Glomerular visceral epithelial cell (primary cell): ENCODE measurements around the gene ACP2.

ENCODE experiments used
- DNase-seq: peaks from one replicate; pipeline ENCODE4 v3.0.0-alpha.2; 2016; ENCODE audit errors: extremely low spot score

The ACP2 gene, protein sequence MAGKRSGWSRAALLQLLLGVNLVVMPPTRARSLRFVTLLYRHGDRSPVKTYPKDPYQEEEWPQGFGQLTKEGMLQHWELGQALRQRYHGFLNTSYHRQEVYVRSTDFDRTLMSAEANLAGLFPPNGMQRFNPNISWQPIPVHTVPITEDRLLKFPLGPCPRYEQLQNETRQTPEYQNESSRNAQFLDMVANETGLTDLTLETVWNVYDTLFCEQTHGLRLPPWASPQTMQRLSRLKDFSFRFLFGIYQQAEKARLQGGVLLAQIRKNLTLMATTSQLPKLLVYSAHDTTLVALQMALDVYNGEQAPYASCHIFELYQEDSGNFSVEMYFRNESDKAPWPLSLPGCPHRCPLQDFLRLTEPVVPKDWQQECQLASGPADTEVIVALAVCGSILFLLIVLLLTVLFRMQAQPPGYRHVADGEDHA

DNA sequence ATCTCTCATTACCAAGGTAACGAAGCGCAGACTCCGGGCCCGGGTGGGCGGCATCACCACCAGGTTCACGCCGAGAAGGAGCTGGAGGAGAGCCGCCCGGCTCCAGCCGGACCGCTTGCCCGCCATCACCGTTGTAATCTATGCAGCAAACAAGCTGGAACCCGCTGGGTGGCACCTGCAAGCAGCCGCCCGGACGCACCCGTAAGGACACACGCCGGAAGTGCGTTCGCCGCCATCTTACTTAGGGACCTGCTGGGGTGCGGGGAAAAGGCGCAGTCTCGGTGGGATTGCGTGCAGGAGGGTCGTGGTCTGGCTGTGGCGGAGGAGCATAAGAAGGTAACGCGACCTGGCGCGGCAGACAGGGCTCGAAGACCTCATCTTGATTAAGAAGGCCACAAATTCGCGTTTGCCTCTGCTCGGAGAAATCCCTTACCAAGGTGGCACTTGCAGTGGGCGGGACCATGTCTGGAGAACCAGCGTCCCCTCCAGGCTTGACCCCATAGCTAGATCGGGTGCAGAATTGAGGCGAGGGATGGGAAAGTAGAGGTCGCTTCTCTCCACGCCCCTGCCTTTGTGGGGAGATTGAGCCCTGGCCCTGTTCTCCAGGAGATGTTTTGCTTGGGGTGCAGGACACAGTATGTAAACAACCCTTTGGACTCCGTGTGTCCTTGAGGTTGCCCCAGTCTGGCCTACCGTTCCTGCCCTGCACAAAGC lies at the start of gene ACP2:
Gene ACP2, minus strand, starts transcription at position 151 of the 714 bp plus-strand sequence. Its CDS starts 25 bp downstream, at position 126.
- DNase-seq, result peak; percentile 87

DNA sequence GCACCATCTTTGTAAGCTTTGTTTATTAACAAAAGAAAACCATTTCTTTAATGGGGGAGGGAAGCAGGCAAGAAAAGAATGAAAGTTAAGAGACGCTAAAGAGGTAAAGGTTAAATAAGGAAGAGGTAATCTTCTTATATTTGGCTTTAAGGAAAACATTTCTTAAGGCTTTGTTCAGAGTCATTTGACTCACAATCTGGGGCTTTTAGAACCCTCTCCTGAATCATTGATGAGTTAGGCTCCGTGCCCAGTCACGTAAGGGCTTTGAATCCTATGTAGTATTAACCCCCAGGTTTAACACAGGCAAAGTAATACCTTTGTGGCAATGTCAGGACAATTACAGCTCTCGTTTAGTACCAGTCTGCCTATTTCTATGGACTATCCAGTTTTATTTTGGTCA lies 47.4 kb upstream of the ACP2 start:
- no peak for DNase-seq

DNA sequence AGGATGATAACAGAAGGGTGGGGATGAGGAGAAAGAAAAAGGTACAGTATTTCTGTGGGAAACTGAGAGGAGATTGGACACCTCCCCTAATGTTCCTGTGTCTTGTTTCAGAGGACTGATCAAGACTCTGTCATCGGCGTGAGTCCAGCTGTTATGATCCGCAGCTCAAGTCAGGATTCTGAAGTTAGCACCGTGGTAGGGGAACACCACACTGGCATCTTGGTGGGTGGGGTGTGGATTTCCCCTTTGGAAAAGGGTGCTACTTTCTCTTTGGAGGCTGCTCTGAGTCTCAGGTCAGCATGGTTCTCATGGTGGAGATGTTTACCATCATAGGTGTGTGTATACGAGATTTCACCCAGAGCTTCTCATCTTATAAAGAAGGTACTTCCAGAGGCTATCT lies 46.8 kb upstream of the ACP2 start:
- DNase-seq, result no peak

DNA sequence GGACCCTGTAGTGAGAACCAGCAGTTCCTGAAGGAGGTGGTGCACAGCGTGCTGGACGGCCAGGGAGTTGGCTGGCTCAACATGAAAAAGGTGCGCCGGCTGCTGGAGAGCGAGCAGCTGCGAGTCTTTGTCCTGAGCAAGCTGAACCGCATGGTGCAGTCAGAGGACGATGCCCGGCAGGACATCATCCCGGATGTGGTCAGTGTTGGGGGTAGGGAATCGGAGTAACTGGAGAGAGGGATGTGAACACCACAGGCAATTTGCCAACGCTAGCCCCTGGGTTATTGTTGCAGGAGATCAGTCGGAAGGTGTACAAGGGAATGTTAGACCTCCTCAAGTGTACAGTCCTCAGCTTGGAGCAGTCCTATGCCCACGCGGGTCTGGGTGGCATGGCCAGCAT lies 41.2 kb upstream of the ACP2 start:
- DNase-seq, result no peak

DNA sequence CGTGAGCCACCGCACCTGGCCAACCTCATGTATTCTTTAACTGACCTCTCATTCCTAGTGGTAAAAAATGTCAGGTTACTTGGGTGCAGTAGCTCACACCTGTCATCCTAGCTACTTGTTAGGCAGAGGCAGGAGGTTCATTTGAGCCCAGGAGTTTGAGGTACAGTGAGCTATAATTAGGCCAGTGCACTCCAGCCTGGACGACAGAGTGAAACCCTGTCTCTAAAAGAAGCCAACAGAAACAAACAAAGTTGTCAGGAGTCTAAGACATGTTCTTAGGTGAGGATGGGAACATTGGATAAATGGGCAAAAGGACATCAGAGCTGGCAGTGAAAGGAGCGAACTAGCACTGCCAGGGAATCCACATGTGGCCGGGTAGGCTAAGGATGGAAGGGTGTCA lies 39.5 kb upstream of the ACP2 start:
- DNase-seq, result no peak

DNA sequence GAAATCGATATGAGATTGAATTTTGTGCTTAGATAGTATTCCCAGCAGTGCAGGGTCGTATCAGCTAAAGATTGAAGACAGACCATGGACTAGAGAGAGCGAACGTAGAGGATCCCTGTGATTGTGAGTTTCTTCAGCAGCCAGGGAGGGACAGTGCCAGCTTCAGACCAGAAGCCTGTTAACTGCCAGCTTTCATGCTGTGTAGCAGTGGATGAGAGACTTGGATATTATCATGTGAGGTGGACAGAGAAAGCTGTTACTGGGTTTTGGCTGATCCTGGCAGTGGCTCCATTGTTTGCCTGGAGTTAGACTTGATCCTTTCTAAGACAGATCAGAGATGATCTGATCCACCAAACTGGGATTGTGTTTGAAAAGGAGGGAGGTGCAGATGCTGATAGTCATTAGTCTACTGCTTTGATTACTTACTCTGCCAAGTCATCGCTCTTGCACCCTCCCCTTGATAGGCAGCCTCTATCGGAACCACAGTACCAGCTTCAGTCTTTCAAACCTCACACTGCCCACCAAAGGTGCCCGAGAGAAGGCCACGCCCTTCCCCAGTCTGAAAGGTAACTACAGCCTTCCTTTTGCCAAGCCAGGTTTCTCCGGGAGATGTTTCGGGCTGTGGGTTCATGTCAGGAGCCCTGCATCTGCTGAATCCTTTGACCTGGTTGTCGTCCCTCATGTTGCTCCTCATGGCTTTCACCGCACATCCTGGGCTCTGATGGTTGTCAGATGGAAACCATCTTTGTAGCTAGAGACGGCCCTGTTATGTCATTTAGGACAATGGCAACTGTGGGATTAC lies 37.6 kb upstream of the ACP2 start:
- DNase-seq, result no peak

DNA sequence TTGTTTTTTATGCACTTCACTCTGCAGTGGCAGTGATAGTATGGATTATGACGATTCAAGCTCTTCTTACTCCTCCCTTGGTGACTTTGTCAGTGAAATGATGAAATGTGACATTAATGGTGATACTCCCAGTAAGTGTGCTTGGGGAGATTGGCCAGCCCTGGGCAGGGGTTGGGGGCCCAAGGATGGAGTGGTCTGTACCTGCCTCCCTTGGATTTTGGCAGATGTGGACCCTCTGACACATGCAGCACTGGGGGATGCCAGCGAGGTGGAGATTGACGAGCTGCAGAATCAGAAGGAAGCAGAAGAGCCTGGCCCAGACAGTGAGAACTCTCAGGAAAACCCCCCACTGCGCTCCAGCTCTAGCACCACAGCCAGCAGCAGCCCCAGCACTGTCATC lies 35.5 kb upstream of the ACP2 start:
- no peak for DNase-seq

DNA sequence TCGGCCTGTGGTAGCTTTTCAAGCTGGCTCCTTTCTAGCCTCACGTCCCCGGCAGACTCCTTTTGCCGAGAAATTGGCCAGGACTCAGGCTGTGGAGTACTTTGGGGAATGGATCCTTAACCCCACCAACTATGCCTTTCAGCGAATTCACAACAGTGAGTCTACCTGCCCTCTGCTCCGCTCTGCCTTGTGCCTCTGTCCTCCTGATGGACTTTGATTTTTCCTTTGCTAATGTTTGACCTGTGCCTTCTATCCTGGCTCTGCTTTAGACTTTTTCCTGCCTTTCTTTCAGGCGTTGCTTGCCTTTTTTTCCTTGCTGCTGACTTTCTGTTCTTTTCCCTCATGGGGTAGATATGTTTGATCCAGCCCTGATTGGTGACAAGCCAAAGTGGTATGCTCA lies 33.8 kb upstream of the ACP2 start:
- no peak for DNase-seq

DNA sequence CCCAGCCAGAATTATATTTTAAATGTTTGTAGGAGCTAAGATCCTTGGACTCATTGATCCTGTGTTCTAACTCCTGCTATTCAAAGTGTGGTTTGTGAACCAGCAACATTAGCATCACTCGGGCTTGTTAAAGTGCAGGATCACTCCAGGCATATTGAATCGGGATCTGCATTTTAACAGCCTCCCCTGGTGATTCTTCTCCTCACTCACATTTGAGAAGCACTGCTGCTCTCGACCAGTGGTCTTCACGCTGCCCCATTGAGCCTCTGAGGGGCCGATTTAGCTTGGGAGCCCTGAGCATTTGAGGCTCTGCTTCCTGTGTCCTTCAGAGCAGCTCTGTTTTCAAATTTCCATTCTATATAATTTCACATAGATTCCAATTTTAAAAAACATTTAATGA lies 32.2 kb upstream of the ACP2 start:
- no peak for DNase-seq

DNA sequence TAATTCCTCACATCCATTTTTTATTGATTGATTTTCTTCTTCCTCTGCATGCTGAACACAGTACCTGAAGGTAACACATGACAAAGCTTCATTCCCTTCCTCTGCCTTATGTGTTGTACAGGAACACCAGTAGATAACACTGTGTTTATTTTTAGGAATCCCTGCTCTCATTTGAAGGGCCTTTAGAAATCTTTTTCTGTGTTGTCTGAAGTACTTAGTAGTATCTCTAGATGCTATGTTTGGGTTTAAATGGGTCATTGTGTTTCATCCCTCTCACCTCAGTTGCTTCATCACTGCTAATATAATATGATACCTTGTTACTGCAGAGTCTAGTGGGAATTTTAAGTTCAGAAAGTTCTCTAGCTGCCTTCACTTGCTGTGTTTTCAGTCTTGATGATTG lies 31.5 kb upstream of the ACP2 start:
- DNase-seq, result no peak

DNA sequence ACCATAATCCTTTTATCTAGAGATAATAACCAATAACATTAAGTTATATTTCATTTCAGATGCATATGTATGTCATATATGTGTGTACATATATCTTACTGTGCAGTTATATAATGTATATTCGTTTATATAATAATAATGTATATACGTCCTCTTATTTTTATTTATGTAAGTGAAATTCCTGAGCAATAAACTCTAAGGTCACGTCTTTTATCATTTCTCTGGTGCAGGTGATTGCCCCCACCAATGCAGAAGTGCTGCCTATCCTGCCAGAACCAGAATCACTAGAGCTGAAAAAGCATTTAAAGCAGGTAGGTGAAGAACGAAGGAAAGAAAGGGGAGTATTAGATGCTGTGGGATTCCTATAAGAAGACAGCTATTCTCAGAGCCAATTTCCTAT lies 30.2 kb upstream of the ACP2 start:
- no peak for DNase-seq

DNA sequence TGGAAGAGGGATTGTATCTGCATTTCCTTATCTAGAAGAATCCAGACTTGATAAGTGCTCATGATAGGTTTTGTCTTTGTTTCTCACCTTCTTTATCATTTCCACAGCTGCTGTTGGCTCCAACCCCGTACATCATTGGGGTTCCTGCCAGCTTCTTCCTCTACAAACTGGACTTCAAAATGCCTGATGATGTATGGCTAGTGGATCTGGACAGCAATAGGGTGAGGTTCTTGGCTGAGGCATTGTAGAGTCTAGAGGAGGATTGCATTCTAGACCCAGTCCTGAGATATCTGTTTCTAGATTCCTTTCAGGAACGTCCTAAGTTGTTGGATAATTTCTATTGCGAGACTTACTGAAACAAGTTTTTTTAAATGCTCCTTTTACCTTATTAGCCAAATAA lies 29.4 kb upstream of the ACP2 start:
- DNase-seq, result no peak

DNA sequence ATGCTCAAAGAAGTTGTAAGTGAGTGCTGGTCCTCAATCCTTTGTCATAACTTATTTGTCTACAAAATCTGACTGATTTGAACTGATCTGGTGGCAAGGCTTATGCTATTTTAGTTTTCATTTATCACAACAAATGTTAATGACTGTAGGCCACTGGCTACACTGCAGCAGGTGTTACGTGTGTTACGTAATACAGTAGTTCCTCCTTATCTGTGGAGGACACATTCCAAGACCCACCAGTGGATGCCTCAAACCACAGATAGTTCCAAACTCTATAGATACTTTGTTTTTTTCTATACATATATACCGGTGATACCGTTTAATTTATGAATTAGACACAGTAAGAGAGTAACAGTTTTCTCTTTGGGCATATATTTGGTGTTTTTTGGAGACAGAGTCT lies 28.3 kb upstream of the ACP2 start:
- no peak for DNase-seq

DNA sequence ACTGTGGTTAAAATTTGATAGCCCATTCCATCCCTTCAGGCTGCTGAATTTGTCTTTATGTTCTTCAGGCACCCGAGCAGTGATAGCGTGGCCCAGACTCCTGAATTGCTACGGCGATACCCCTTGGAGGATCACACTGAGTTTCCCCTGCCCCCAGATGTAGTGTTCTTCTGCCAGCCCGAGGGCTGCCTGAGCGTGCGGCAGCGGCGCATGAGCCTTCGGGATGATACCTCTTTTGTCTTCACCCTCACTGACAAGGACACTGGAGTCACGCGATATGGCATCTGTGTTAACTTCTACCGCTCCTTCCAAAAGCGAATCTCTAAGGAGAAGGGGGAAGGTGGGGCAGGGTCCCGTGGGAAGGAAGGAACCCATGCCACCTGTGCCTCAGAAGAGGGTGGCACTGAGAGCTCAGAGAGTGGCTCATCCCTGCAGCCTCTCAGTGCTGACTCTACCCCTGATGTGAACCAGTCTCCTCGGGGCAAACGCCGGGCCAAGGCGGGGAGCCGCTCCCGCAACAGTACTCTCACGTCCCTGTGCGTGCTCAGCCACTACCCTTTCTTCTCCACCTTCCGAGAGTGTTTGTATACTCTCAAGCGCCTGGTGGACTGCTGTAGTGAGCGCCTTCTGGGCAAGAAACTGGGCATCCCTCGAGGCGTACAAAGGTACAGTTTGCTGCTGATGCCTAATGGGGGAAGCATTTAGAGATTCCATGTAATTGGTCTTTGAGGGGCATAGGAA lies 26.1 kb upstream of the ACP2 start:
- no peak for DNase-seq

DNA sequence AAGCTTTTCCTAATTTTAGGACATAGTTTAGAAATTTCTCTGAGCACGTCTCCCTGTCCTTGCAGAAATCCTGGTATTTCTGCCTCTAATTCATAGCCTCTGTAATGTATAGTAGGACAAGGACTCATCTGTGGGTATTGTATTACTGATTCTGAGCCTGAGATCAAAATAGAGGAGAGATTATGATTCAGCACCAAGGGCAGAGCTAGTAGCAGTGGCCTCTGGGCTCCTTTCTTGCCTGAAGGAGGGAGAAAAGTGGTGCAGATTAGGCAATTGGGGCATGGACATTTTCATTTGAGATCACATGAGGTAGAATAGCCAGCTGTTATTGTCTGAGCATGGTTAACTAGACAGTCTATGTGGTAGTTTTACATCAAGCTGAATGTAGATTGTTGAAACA lies 24.1 kb upstream of the ACP2 start:
- DNase-seq, result no peak

DNA sequence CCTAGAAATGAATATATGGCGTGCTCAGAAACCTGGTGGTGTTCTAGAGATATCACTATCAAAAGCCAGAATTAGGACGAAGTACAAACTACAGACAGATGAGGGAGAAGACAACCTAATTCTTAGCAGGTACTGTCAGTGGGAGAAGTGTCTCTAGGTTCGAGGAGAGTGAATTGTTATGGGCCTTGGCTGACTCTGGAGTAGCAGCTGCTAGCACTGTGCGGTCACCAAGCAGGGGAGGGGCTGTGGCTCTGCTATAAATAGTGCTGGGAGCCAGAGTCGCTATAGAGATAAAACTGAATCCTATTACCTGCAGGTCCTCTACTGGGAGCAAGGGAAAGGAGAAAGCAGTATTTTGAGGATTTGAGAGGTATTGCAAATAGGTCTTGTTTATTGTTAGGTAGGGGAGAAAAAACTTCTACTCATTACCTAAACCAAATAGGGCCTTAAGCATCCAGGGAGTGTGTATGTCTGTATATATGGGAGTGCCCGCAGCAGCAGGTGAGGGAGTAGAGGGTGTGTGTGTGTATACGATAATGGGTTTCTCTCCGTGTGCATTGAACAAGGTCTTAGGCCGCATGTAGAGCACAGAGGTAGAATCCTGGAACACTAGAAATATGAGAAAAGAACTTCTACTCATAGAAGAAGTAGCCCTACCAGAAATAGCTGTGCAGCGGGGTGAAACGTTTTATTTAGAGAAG lies 23.5 kb upstream of the ACP2 start:
- DNase-seq, result no peak

DNA sequence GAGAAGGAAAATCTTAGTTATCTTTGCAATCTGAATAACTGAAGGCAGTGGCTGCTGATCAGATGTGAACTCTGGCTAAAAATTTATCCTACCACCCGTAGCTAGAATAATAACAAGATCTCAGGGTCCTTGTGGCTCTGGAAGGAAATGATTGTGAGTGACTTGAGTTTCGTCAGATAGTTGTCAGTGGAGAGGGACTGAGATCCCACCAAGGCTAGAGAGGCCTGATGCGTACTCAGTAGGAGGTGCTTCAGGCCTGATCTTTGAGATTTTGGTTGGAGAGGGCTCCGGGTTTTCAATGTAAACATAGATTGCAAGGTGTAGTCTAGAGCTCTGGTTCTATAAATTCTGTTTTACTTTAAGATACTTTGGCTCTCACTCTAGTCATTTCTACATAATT lies 22.7 kb upstream of the ACP2 start:
- no peak for DNase-seq

DNA sequence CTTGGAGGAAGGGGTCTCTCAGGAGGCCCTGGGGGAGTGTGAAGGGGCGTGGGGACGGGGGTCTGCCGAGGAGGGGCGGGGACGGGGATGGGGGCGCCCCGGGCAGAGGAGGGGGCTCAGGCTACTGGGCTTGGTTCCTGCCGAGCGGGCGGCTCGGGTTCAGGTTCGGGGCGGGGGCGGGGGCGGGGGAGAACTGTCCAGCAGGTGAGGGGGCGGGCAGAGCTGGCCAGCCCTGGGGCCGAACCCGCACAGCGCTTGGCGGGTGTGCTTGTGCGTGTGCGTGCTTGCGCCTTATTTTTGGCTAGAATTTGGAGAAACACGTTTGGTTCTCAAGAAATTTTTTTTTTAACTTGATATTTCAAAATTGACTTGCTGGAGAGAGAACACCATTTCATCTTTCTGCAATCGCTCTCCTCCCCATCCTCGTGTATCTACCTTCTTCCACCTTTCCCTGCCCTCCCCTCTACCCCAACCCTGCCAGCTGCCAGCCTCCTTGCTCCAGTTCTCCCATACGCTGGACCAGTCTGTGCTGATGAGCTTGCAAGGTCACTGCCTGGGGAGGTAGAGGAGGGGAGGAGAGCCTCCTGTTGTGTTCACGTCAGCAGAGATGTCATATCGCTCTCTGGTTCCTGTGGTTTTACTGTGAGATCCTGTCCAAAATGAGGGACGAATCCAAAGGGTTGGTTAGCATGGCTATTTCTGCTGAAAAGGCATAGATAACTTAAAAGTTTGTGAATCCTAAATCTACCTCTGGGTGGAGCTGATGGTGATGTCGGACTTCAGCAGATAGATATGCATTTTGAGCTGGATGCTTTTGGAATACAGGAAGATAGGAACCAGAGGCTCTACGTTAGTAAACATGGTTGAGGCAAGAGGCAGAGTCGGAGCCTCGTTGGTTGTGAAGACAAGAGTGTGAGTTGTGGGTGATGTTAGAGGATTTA lies 22.0 kb upstream of the ACP2 start:
- peak; percentile 9 for DNase-seq

DNA sequence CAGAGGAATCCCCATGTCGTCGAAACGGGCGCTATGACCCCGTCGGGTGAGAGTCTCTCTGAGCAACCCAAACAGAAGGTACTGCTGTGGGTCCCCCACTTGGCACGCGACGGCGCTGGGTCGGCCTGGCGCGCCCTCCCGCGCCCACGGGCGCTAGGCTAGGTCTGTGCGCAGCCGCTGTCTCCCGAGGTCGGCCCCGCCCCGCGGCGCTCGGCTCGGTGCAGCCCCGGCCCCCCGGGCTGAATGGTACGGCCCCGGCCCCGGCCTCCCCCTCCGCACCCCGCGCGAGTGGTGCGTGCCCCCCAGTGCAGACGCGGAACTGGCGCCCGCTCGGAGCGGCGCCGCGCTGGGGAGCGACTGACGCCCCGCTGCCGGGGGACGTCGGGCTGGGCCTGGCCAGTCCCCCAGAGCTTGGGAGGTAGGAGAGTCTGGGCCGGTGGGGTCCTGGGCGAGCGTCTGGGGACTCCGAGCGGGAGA lies 21.3 kb upstream of the ACP2 start, which contains the start of gene MADD:
Gene MADD, plus strand, starts transcription at position 305 of the 477 bp plus-strand sequence.
- peak; percentile 82 for DNase-seq
